ENCODE results near the gene APBB2.

DNA sequence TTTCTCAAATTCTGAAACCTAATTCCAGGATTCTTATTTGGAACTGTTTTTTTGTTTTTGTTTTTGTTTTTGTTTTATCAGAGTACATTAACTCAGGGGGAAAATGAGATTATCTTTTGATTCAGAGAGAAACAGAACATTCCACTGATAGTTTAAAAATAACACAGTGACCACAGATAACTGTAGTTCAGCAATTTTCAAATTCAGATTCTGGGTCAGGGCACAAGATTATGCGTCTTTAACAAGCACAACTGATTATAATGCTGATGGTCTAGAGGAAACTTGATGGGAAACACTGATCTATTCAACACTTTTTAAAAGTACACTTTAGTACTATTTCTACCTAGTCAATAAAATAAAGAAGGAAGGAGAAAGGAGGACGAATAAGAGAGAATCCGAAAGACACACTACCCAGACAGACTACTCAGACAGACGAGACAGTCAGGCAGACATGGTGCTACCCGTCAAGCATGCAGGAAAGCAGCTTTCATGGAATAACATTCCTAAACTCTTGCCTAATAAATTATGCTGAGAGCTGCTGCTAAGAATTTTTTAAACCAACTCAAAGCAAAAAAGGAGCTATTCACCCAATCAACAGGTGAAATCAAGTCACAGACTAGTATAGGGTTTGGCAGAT lies 59.0 kb downstream of the APBB2 start:
- TF ChIP-seq RBBP5 (IDR thresholded peaks at IDR 0.05; ENCODE audit: borderline replicate concordance, low read depth, low read length) (no peak), TAF7 (optimal IDR thresholded peaks at IDR 0.05; ENCODE audit: borderline replicate concordance, low read depth, low read length) (no peak), POLR2A (IDR thresholded peaks at IDR 0.05; ENCODE audit: control extremely low read depth in 1 of 2, low read depth in 2 of 2, low read length in 2 of 2) (no peak), SRF (IDR thresholded peaks at IDR 0.05; ENCODE audit: low read depth, low read length) (no peak), KDM5A (IDR thresholded peaks at IDR 0.05; ENCODE audit: low read length) (no peak), RNF2 (IDR thresholded peaks at IDR 0.05; ENCODE audit: borderline replicate concordance, low read depth, low read length, missing control alignments, poor library complexity, severe bottlenecking) (no peak)

Data from H1 (cell line).